HL-60/S4 (cell line): ENCODE measurements around the gene GPR160.

ENCODE experiments used
- in situ Hi-C: fragments of 300-500 bp; cut with MboI; formaldehyde crosslinking; loops from 2 replicates; pipeline ENCODE4 v1.14.3; 2022; ENCODE audit warnings: low sequenced_read_pairs

The GPR160 gene

GRCh38 chr3:170027233-170028102 lies 10.3 kb upstream of the GPR160 start:
- in situ Hi-C loops: no loop called here

DNA sequence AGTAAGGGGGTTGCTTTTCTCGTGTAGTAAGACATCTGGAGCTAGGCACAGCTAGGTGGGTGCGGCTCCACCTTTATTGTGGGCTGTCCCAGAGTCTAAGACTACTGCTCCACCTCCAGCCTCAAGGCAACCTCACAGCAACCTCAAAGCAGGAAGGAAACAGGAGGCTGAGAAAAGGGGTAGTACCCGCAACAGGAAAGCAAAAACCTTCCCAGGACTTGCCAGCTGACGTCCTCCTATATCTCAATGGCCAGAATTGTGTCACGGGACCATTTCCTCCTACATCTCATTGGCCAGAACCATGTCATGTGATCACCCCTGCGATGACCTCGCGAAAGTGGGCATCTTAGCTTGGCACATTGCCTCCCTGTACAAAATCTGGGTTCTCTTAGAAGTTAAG lies 4.3 kb upstream of the GPR160 start:
- in situ Hi-C loops: no loop called here

GRCh38 chr3:170038434-170039110 lies 777 bp downstream of the GPR160 start:
- in situ Hi-C loops: no loop called here

DNA sequence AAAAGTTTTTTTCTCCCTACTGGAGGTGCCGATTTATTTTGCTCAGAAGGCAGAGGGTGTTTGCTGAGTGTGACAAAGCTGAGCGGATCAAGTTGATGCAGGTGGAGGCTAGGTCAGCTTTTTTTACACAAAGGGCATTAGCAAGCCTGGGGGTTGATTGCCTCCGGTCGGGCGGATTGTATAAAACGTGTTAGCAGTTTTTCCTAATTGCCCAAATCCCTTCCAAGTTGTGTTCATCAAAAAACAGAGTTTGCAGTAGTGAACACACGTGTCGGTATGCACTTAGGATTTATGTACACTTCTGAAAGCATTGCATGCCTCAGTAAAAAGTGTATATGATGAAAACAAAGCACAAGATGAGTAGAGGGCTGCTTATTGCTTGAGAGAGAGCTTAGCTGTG lies 2.6 kb downstream of the GPR160 start:
- in situ Hi-C loops: no loop called here

- in situ Hi-C loops: no loop called here
These were observed 5.7 kb downstream of the GPR160 start for GRCh38 chr3:170043506-170043905.

DNA sequence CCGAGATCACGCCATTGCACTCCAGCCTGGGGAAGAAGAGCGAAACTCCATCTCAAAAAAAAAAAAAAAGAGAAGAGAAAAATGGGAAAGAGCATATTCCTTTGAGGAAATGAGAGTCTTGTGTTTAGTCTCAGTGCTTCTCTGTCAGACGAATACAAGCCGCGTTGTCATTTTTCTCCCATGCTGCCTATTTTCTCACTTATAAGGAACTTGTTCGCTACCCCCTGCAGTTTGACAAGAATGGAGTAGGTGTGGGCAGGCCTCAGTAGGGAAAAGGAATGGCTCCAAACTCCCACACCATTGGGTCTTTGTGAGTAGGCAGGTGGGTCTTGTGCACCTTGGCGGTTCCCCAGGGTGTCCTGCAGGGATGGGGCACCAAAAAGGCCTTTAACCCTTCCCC lies 6.5 kb downstream of the GPR160 start:
- in situ Hi-C loops: no loop called here

GRCh38 chr3:170044795-170045244 lies 7.0 kb downstream of the GPR160 start:
- in situ Hi-C loops: no loop called here

GRCh38 chr3:170046269-170047132 lies 8.7 kb downstream of the GPR160 start:
- in situ Hi-C loops: no loop called here

- in situ Hi-C loops: no loop called here
These were observed 9.3 kb downstream of the GPR160 start for GRCh38 chr3:170047133-170047404.

- in situ Hi-C loops: no loop called here
These were observed 11.6 kb downstream of the GPR160 start for GRCh38 chr3:170049146-170050000.

DNA sequence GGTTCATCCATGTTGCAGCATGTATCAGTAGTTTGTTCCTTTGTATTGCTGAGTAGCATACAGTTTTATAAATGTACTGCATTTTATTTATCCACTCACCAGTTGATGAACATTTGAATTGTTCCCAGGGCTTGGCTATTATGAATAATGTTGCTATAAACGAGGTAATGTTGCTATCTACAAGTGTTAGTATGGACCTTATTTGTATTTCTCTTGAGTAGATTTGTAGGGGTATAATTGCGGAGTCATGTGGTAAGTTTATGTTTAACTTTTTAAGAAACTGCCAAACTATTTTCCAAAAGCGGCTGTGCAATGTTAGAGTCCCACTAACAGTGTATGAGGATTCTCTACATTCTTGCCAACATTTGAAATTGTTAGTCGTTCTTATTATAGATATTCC lies 13.0 kb downstream of the GPR160 start:
- in situ Hi-C loops: no loop called here

GRCh38 chr3:170052398-170052797 lies 14.6 kb downstream of the GPR160 start:
- in situ Hi-C loops: no loop called here

DNA sequence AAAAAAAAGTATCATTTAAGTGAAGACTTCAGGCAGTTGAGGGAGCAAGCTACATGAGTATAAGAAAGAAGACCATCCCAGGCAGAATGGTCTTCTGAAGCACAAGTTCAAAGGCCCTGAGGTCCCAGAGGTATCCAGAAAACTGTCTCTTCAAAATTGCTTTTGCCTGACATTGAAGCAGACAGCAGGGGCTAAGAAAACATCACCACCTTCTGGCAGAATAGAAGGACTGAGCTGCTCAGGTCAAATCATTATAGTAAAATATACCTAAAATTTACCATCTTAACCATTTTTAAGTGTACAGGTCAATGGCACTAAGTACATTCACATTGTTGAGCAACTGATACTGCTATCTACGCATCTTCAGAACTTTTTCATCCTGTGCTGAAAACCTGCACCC lies 16.4 kb downstream of the GPR160 start:
- in situ Hi-C loops: no loop called here

DNA sequence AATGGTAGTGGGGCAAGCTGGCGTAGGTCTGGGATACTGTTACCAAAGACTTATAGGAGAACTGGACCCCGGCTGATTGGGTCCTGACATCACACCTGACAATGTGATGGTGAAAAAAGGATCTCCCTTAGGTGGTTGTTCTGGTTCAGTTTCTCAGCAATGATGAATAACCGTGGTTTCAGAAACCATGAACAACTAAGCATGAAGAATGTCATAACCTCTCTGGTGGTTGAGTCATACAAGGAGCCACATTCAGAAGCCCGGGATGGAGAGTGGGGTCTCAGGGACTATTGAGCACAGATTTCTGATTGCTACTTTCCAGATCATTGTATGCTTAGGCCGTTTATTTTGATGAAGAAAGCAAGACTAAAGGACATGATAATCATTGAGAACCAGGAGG lies 17.4 kb downstream of the GPR160 start:
- in situ Hi-C loops: no loop called here

- in situ Hi-C loops: no loop called here
These were observed 19.1 kb downstream of the GPR160 start for GRCh38 chr3:170056710-170057454.

GRCh38 chr3:170057550-170057949 lies 19.8 kb downstream of the GPR160 start:
- in situ Hi-C loops: no loop called here

- in situ Hi-C loops: no loop called here
These were observed 20.3 kb downstream of the GPR160 start for GRCh38 chr3:170058127-170058526.

DNA sequence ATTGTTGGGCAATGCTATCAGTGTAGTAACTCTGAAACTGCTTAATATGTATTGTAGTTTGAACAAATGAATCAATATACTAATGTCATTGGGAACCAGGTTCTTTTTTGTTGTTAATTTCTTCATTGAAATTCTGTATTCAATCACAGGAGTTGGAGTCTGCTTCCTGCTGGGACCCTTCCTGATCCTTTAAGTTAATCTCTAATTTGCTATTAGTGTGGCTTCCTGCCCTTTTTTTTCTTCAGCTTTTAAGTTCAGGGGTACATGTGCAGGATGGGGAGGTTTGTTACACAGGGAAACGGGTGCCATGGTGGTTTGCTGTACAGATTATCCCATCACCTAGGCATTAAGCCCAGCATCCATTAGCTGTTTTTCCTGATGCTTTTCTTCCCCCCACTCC lies 21.7 kb downstream of the GPR160 start:
- in situ Hi-C loops: no loop called here

GRCh38 chr3:170062068-170062467 lies 24.3 kb downstream of the GPR160 start:
- in situ Hi-C loops: no loop called here

DNA sequence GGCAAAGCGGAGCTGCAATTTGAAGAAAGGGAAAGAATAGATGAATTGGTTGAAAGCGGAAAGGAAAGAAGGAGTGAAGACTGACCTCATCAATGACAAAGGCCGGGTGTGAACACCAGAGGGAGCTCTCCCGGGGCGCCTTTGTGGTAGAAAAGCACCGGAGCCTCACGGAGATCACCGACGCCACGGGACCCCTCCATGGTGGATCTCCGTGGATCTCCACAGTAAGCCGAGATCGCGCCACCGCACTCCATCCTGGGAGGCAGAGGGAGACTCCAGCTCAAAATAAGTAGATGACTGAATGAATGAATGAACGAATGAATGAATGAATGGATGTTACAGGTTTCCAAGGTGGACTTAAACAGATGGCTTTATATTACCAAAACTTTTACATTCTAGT lies 25.0 kb downstream of the GPR160 start:
- in situ Hi-C loops: no loop called here
